Heart left ventricle (tissue), 13 donors: ENCODE measurements around the gene ALDH3B2.

ENCODE experiments used
- CTCF ChIP-seq, 12 donors: fragments of 200-600 bp; sonication (generic) in 4 of 12; IDR thresholded peaks; one replicate each; pipeline versions ENCODE4 v1.5.0 to v1.8.0; 2018 to 2022; ENCODE audit warnings: antibody characterized with exemption in 12 of 12, mild to moderate bottlenecking in 5 of 12
- POLR2A ChIP-seq, 2 donors: fragments of 450-650 bp; IDR thresholded peaks; one replicate each; pipeline ENCODE4 v1.6.1; 2017; ENCODE audit warnings: antibody characterized with exemption in 2 of 2, mild to moderate bottlenecking in 2 of 2, moderate library complexity in 2 of 2
- donor health status: ischemic (EF 13 %, LVEDD 7.1; RV severe dilation, severe dysfunction).
- donor health status: DM: no; HTN: yes; CAD: no.
- donor health status: DM: no; HTN: no; CAD: no.
- donor health status: ischemic (EF 25% LVEDD 6.9; RV normal size, moderate dysfunction).
- donor health status: ischemic (EF 25% LVEDD 5.7; RV mildly dilated, moderate dysfunction).
- donor health status: ischemic (EF 35%, LVEDD 5.7; RV mildly dilated, moderate dysfunction).
- donor health status: nonischemic (EF 11% LVEDD 7.7; RV severe dilation, severe dysfunction).
- donor health status: DM: yes; HTN: yes; CAD: no.
- donor health status: PGD.
- donor health status: ischemic (EF 29% LVEDD 5.4; RV normal size, mild dysfunction).
- donor health status: nonischemic (EF 23%, LVEDD 6.1; RV moderate dilation, normal function).

- TF ChIP-seq CTCF (IDR thresholded peaks at IDR 0.05) (no peak), POLR2A (IDR thresholded peaks at IDR 0.05) (no peak)
Measured at GRCh38 chr11:67675058-67675747, 780 bp upstream of the ALDH3B2 start.
